SK-N-MC (cell line): ENCODE data around the gene GSTA3.

ENCODE experiments used
- EZH2 ChIP-seq: fragments of 200-600 bp; sonication (generic); IDR thresholded peaks from one replicate; pipeline ENCODE4 v1.6.1; 2017; ENCODE audit warnings: antibody characterized with exemption
- FOXP2 ChIP-seq: optimal IDR thresholded peaks from 2 replicates; pipeline ENCODE3; 2011; ENCODE audit warnings: mild to moderate bottlenecking, moderate library complexity; ENCODE audit not compliant: insufficient read depth; ENCODE audit errors: extremely low read length, control extremely low read depth
- POLR2AphosphoS5 ChIP-seq: IDR thresholded peaks from 2 replicates; pipeline ENCODE4 v1.6.1; 2012; ENCODE audit warnings: mild to moderate bottlenecking, low read depth, low read length, borderline replicate concordance

DNA sequence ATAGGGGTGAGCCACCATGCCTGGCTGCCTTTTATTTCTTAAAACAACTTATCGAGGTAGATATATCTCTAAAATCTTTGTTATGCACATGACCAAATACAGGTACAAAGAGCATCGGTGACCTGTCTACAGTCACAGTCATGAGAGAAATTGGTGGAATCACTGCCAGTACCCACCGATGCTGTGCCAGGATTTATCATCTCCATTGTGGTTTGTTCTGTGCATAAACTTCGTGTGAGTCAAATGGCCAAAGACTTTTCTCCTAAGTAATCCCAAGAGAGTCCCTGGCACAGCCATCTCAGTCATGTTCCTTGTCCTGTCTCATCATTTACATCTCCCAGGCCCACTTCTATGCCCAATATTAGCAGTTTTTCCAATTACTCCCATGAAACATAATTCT, 9.0 kb downstream of the GSTA3 start:
- no peak for TF ChIP-seq EZH2
- no peak for TF ChIP-seq POLR2AphosphoS5
- TF ChIP-seq FOXP2 = no peak
